Measurements from ENCODE around the gene IFT81.
"Not testable (repeated sequence)": the region's sequence is repeated elsewhere in the genome, so short reads cannot be mapped to it uniquely, and the experiment has no call there.

The IFT81 gene

GRCh38 chr12:110124269-110124995 is at the start of gene IFT81:
Gene IFT81, plus strand, starts transcription at chr12:110124357. Its CDS starts 3,024 bp downstream, at chr12:110127381.
- peak; percentile 91 to 93 for DNase-seq (ENCODE audit: low read depth in 2 of 2)

DNA sequence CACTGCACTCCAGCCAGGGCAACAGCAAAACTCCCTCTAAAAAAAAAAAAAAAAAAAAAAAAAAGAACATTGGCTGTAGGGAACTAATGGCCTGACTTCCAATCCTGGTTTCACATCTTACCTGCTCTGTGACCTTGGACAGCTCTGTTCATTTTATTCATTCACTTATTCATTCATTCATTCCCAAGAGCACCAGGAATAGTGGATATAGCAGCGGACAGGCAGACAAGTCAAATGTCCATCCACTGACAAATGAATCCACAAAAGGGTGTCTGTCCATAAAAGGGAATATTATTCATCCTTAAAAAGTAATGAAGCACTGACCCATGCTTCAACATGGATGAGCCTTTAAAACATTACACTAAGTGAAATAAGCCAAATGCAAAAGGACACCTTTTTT is 48.3 kb upstream of the IFT81 start:
- DNase-seq (ENCODE audit: low read depth in 2 of 2), result no peak

DNA sequence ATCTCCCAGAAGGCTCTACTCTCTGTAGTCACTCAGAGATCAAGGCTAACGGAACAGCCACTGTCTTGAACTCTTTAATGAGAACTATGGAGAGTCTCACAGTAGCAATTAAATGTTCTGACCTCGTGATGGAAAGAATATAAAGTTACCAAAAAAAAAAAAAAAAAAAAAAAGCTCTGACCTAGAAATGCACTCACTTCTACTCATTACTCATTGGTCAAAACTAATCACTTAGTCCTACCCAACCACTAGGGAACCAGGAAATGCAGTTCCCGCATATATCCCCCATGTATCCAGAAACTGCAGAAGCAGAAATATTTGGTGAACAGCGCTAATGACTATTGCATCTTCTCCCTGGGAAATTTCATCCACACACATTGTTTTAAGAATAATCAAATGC is 46.4 kb upstream of the IFT81 start:
- no peak for DNase-seq (ENCODE audit: low read depth in 2 of 2)

DNA sequence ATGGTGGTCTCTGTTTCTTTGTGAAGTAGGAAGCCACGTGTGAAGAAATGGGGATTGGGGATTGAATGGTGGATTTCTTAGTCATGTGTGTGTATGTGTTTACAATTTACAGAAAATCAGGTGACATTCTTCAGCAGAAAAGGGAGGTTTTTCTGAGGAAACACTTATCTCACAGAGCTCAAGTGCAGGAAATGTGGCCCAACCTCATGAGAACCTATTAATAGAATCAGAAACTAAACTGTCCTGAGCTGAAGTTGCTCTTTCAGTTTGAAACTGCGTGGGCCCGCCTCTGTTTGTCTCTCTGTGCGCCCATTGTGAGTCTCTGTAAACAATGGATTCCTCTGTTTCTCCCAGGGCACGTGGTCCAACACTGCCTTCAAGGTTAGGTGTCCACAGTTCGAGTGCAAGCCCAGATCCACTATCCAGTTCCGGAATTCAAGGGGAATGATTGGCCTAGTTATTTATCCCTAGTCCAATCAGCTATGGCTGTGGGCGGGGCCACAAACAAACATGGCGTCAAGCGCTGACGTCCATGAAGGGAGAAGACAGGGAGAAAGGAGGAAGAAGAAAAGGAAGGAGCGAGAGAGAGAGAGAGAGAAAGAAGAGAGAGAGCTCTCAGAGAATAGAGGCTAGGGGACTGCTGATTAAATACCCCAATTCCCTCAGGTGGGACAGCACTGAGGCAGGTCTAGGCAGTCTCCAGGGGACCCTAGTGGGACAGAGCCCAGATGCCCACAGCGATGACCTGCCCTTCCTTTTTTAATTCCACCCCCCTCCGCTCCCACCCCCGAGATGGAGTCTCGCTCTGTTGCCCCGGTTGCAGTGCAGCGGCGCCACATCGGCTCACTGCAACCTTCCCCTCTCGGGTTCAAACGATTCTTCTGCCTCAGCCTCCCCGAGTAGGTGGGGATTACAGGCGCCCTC is 44.4 kb upstream of the IFT81 start:
- peak; percentile 40 to 62 for DNase-seq (ENCODE audit: low read depth in 2 of 2)

DNA sequence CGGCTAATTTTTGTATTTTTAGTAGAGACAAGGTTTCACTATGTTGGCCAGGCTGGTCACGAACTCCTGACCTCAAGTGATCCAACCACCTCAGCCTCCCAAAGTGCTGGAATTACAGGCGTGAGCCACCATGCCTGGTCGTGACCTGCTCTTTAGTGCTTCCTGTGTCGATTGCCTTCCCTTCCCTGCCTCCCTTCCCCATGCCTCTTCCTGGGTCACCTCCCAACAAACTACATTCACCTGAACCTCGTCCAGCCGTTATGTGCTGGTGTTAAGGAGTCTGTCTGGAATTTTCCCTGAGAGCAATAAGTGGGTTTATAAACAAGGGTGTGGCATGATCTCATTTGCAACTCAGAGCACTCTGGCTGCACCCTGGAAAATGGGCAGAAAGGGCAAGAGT is 43.7 kb upstream of the IFT81 start:
- no peak for DNase-seq (ENCODE audit: low read depth in 2 of 2)

GRCh38 chr12:110084314-110085015 is 39.7 kb upstream of the IFT81 start:
- no peak for DNase-seq (ENCODE audit: low read depth in 2 of 2)

DNA sequence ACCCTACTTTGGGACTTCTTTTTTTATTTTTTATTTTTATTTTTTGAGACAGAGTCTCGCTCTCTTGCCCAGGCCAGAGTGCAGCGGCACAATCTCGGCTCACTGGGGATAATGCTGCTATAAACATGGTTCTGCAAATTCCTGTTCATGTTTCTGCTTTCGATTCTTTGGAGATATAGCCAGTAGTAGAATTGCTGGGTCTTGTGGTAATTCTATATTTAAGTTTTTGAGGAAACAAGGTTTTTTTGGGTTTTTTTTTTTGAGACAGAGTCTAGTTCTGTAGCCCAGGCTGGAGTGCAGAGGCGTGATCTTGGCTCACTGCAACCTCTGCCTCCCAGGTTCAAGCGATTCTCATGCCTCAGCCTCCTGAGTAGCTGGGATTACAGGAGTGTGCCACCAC is 35.9 kb upstream of the IFT81 start:
- DNase-seq (ENCODE audit: low read depth in 2 of 2), result not testable (repeated sequence)

- no peak for DNase-seq (ENCODE audit: low read depth in 2 of 2)
Observed at GRCh38 chr12:110088936-110089335, 35.2 kb upstream of the IFT81 start.

DNA sequence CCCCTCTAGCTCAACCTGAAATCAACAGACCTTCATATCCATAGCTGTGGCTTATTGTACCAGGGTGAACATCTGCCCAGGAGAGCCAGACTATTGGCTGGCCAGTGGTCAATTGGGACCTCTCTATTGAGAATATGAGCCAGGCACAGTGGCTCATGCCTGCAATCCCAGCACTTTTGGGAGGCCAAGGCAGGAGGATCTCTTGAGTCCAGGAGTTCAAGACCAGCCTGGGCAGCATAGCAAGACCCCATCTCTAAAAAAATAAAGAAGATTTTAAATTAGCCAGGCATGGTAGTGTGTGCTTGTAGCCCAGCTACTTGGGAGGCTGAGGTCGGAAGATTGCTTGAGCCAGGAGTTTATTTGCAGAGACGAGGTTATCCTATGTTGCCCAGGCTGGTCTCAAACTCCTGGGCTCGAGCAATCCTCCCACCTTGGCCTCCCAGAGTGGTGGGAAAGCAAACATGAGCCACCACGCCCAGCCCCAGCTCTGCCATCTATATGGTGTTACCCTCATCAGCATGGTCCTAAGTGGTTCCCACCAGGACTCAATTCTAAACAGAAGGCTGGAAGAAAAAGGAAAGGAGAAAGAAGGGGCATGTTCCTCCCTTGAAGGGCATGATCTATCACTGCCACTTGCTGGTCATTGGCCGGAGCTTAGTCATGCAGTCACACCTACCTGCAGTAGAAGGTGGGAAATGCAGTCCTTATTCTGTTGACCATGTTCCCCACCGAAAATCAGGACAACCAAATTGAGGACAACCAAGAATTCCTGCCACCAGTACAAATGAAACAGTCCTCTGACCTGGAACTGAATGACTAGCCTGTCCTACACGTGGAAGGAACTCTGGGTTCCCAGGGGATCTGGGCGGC is 33.7 kb upstream of the IFT81 start:
- DNase-seq (ENCODE audit: low read depth in 2 of 2), result no peak

DNA sequence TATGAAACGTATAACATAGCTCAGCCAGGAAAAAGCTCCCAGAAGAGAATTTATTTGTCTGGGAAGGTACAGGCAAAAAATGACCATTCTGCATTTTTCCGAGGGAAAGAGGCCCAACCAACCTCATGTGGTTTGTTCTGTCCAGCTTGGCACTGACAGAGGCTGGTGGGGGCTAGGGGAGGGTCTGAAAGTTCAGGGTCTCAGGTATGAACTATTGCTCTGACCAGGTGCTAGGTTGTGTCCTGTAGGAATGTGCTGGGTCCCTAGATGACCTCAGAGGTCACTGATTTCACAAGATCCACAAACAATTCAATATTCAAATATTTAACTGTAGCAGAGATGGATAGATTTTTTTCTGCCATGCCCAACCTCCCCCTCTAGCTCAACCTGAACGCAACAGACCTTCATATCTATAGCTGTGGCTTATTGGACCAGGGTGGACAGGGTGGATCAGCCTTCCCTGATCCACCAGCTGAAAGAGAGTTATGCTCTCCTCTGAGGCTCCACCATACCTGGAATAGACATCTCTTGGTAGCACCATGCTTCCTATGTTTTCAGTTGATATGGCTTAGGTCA is 32.9 kb upstream of the IFT81 start:
- DNase-seq (ENCODE audit: low read depth in 2 of 2), result no peak

DNA sequence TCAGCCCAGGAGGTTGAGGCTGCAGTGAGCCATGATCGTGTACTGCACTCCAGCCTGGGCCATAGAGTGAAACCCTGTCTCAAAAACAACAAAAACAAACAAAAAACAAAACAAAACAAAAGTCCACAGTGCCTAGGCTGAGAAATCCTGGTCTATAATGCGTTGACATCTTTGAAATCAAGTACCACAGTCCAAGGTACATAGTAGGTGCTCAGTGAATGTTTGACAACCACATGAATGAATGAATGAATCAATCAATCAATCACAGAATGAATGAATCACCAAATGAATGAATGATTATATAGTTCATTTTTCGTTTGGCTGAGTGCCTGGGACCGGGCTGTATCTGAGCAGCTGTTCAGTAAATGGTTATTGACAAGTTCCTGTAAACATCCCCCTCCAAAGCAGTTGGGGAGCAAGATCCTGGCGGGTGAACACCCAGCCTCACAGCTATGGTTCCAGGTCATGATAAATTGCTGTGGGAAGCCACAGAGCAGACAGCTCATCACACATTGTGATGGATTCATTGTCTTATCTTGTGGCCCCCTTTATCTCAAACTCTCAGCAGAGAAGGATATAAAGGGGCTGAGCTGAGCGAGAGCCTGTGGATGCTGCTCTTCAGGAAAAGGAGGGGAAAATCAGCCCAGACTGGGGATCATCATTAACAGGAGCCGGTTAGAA is 30.4 kb upstream of the IFT81 start:
- no peak for DNase-seq (ENCODE audit: low read depth in 2 of 2)

DNA sequence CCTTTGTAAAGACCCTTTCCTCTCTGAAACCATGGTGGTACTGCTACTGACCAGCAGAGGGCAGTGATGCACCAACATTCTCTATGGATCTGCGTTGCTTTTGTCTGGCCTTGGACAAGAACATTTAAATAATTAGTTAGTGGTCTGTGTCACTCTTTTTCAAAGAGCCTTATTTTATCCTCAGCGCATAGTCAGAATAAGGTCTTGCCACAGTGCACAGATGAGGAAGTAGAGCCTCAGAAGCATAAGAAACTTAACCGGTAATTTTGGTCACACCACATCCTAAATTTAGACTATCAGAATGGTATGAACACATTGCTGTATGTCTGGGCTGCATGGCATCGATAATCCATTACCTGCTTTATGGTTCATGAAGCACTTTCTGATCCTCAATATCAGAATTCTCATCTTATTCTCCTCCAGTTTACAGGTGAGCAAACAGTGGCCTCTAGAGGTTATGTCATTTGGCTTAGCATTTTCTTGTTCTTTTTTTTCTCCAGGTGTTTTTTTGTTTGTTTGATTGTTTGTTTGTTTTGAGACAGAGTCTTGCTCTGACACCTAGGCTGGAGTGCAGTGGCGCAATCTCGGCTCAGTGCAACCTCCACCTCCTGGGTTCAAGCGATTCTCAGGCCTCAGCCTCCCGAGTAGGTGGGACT is 23.7 kb upstream of the IFT81 start:
- DNase-seq (ENCODE audit: low read depth in 2 of 2), result peak; percentile 27 to 34

DNA sequence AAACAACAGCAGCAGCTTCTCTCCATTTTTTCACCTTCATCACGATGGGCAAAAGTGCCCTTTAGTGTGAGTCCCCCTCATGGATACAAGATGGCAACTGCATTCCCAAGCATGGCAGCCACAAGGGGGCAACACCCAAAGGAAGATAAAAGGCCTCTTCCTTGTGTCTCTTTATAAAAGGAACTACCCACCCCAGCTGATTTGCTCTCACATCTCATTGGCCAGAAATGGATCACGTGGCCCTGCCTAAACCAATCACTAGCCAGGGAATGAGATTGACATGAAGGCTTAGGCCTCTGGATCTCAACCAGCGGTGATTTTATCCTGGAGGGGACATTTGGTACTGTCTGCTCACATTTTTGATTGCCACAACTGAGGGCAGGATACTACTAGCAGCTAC is 21.9 kb upstream of the IFT81 start:
- no peak for DNase-seq (ENCODE audit: low read depth in 2 of 2)

GRCh38 chr12:110104188-110105094 is 19.7 kb upstream of the IFT81 start:
- DNase-seq (ENCODE audit: low read depth in 2 of 2), result no peak

DNA sequence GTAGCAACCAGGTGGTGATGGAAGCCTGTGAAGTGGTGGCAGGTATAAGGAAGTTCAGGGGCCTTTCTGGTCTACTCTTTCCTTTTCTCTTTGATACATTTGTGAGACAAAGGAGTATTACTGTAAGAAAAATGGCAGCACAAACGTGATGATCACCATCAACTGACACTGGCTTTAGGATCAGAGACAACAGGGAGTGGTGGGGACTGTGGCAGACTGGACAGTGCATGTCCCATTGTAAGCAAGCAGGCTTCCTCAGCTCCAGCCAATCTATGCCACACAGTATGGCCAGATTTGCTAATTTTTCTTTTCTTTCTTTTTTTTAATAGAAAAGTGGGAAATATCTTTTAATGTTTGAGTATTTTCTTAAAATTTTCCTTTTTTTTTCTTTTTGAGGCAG is 19.0 kb upstream of the IFT81 start:
- DNase-seq (ENCODE audit: low read depth in 2 of 2), result no peak

DNA sequence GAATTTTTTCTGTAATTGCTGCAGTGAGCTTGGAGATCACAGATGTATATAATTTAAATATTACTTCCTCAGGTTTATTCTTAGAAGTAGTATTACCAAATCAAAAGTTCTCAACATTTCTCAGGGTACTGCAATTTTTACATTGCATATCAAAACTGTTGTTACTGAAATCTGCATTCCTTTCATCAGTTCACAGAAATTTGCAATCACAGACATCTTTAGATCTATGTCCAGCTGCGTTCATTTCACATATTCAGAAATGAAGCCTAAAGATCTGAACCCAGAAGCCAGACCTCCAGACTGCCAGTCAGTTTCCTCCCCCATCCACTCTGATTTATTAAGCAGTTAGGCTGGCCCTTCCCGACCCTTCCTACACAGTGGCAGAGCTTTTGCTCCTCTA is 18.2 kb upstream of the IFT81 start:
- DNase-seq (ENCODE audit: low read depth in 2 of 2), result no peak

GRCh38 chr12:110107369-110108281 is 16.5 kb upstream of the IFT81 start:
- DNase-seq (ENCODE audit: low read depth in 2 of 2), result no peak
